Tibial artery (tissue), 4 donors: Measurements from ENCODE around the gene STON2.
A peak's percentile ranks its signal among the peaks of the same experiment; 100 is the strongest.

Source experiments
- DNase-seq, 2 donors: peaks; one replicate each; pipeline ENCODE4 v3.0.0-alpha.2; 2019
- H3K27ac ChIP-seq, 2 donors: fragments of 200-600 bp; sonication (generic) in 1 of 2; 1 replicate in 1 of 2; 2 replicates in 1 of 2; pipeline ENCODE4 v1.5.1; 2018 to 2019; ENCODE audit warnings: mild to moderate bottlenecking in 1 of 2
- H3K27me3 ChIP-seq, 2 donors: fragments of 200-600 bp; sonication (generic) in 1 of 2; one replicate each; pipeline versions ENCODE4 v1.5.1 to v1.6.0; 2016 to 2019
- H3K36me3 ChIP-seq, 3 donors: fragments of 200-600 bp; sonication (generic) in 2 of 3; one replicate each; pipeline ENCODE4 v1.5.1; 2016 to 2019; ENCODE audit warnings: mild to moderate bottlenecking in 2 of 3
- H3K4me1 ChIP-seq, 4 donors: fragments of 200-600 bp; sonication (generic) in 2 of 4; 1 replicate in 3 of 4; 2 replicates in 1 of 4; pipeline ENCODE4 v1.5.1; 2016 to 2019
- H3K4me3 ChIP-seq, 2 donors: fragments of 200-600 bp; sonication (generic) in 1 of 2; 1 replicate in 1 of 2; 2 replicates in 1 of 2; pipeline ENCODE4 v1.5.1; 2018 to 2019; ENCODE audit warnings: mild to moderate bottlenecking in 2 of 2
- H3K9me3 ChIP-seq, 3 donors: fragments of 200-600 bp; sonication (generic) in 1 of 3; one replicate each; pipeline ENCODE4 v1.5.1; 2016 to 2019
- intact Hi-C: fragments of 100-400 bp; cut with DNase I; formaldehyde crosslinking; loops from one replicate; pipeline ENCODE4 v1.15.0; 2023; ENCODE audit warnings: low total_unique reads
- TF ChIP-seq, protein P1 (sequence below), 2 experiments: fragments of 200-600 bp in 1 of 2; fragments of 450-650 bp in 1 of 2; IDR thresholded peaks; one replicate each; pipeline ENCODE4 v1.5.1; 2017 to 2019; ENCODE audit warnings: antibody characterized with exemption in 2 of 2, mild to moderate bottlenecking in 1 of 2, moderate library complexity in 1 of 2

Gene STON2

DNA sequence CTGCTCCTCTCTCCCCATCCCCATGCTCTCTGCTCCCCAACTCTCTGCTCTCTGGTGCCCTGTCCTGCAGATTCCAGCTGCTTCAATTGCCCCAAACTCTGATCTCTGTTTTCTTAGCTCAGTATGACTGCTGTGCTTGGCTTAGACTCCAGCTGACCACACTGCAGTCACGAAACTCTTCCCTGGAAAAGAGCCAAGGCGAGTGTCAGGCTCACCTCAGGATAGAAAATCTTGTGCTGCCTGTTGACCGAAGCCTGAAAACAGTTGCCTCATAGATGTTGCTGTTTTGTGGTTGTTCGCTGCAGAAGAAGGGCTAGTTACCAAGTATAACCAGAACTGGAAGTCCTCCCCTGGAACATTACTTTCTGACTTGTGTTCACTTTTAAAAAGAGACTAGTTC, 6.7 kb upstream of the STON2 start:
- DNase-seq = peak; percentile 58 to 75
- no peaks in the 10 kb centered on the region for H3K27me3 ChIP-seq
- TF ChIP-seq, protein P1, sequence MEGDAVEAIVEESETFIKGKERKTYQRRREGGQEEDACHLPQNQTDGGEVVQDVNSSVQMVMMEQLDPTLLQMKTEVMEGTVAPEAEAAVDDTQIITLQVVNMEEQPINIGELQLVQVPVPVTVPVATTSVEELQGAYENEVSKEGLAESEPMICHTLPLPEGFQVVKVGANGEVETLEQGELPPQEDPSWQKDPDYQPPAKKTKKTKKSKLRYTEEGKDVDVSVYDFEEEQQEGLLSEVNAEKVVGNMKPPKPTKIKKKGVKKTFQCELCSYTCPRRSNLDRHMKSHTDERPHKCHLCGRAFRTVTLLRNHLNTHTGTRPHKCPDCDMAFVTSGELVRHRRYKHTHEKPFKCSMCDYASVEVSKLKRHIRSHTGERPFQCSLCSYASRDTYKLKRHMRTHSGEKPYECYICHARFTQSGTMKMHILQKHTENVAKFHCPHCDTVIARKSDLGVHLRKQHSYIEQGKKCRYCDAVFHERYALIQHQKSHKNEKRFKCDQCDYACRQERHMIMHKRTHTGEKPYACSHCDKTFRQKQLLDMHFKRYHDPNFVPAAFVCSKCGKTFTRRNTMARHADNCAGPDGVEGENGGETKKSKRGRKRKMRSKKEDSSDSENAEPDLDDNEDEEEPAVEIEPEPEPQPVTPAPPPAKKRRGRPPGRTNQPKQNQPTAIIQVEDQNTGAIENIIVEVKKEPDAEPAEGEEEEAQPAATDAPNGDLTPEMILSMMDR (IDR thresholded peaks at IDR 0.05) = no peak
- H3K4me1 ChIP-seq = peaks cover 0 to under 1% (median 0%) of the 10 kb centered on the region in 4 donors
- no peak overlapping the region for H3K4me3 ChIP-seq
- no peak overlapping the region for H3K27ac ChIP-seq
- intact Hi-C loops = no loop called here
- H3K36me3 ChIP-seq = no peaks in the 10 kb centered on the region
- peaks cover 0 to 3% (median 0%) of the 10 kb centered on the region in 3 donors for H3K9me3 ChIP-seq

DNA sequence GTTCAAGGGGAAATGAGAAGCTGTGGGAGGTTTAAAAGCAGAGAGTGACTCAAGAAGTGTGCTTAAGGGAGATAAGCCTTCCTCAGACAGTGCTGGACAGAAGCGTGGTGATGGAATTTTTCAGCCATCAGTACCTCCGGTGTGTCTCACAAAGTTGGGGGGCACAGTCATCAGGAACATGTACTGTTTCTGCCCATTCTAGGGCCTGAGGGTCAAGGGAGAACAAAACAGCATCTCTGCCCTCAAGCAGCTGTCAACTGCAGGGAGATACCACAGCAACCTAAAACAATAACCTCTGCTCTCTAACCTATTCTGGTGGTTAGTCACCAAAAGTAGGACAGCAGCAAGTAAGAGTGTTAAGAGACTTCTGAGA, 2.0 kb upstream of the STON2 start:
- no peak for DNase-seq
- Histone ChIP-seq H3K4me3 (no peak overlapping the region), H3K27me3 (no peaks in the 10 kb centered on the region), H3K4me1 (peaks cover 0 to 4% (median 0%) of the 10 kb centered on the region in 4 donors), H3K36me3 (no peaks in the 10 kb centered on the region), H3K27ac (no peak overlapping the region), H3K9me3 (peaks cover 0 to 3% (median 0%) of the 10 kb centered on the region in 3 donors)
- TF ChIP-seq, protein P1 (IDR thresholded peaks at IDR 0.05) = no peak
- intact Hi-C loops = no loop called here

DNA sequence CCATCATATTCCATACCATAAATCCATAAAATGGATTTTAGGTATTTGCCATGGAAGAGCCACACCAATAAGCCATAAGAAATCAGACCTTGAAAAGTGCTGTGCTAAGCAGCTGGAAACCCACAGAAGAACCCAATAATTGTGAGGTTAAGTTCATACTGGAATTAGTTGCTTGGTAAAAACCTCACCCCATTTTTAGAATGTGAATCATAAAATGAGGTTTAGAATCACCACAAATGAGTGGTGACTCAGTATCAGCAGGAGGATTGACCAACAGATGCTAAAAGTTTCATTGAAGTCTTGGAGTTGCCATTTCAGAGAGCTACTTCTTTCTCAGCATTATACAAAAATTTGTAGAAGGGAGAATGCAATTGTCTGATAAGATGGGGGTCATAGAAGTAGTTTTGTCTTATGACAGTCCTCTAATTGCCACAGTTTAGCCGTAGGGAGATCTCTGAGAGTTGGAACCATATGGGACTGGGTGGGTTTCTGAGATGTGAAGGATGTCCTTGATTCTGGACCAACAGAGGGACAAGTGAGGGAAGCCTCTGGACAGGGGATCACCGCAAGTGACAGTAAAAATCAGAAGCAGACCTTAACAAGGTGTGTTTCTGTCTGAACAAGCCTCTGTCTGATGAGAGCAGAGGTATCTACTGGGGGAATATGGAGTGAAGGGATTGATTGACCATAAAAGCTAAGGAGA, 1.4 kb upstream of the STON2 start:
- TF ChIP-seq, protein P1 (IDR thresholded peaks at IDR 0.05) = no peak
- no peak for DNase-seq
- Histone ChIP-seq H3K36me3 (no peaks in the 10 kb centered on the region), H3K4me1 (peaks cover 0 to 4% (median 0%) of the 10 kb centered on the region in 4 donors), H3K27ac (no peak overlapping the region), H3K27me3 (no peaks in the 10 kb centered on the region), H3K4me3 (no peak overlapping the region), H3K9me3 (peaks cover 0 to 3% (median 0%) of the 10 kb centered on the region in 3 donors)
- intact Hi-C loops = no loop called here

DNA sequence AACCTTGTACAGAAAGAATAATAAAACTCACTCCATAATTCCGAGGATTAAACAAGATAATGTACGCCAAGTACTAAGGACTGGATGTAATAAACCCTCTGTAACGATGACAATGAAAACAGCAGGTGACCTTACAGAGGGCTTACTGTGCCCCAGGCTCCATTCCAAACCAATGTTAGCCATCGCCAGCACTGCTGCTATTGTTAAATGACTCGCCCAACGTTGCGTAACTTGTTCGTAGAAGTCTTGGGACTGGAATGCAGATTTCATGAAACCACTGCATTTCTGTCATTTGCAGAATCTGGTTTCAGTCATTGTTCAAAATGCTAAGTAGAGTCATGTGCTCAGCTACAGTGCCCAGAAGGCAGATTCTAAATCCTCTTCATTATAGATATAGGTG, 728 bp upstream of the STON2 start:
- Histone ChIP-seq H3K9me3 (peaks cover 0 to 3% (median 0%) of the 10 kb centered on the region in 3 donors), H3K36me3 (no peaks in the 10 kb centered on the region), H3K4me1 (peaks cover 0 to 4% (median 0%) of the 10 kb centered on the region in 4 donors), H3K27ac (no peak overlapping the region), H3K27me3 (no peaks in the 10 kb centered on the region), H3K4me3 (no peak overlapping the region)
- peak; percentile 86 to 89 for DNase-seq
- TF ChIP-seq, protein P1 (IDR thresholded peaks at IDR 0.05) = no peak
- intact Hi-C loops = no loop called here

DNA sequence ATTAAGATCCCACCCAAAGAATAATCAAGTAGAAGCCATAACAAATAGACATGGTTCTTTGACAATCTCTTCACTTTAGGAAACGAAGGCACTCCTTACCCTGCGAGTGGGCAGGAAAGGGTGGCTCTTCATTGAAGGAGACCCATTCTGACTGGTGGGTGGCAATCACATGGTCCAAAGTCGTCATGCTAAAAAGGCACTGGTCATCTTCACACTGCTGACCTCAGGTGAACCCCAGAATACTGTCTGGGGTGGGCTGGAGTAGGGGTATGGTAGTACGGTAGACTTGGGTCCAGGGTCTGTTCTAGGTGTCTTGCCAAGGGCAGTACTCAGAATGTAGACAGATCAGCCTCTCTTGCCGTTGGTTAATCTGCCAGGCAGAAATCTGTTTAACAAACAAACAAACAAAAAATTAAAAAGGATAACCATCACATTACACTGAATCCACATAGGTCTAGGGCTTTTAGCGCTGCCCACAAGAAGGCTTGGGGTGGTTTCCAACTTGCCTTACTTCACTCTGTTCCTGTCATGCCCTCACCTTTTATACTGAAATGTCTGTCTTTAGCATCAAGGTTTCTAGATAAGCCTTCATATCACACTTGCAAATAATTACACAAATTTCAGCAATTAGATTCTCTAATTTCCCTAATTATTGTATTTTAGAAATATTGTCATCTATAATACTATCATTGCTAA, 1.8 kb downstream of the STON2 start:
- TF ChIP-seq, protein P1 (IDR thresholded peaks at IDR 0.05) = no peak
- Histone ChIP-seq H3K36me3 (peaks cover 0 to 8% (median 0%) of the 10 kb centered on the region in 3 donors), H3K27ac (no peak overlapping the region), H3K9me3 (no peaks in the 10 kb centered on the region), H3K27me3 (no peaks in the 10 kb centered on the region), H3K4me3 (no peak overlapping the region), H3K4me1 (peaks cover 0 to 4% (median 0%) of the 10 kb centered on the region in 4 donors)
- intact Hi-C loops = no loop called here
- no peak for DNase-seq
